HG02884 (cell line): ENCODE measurements around the gene PEX14.

Source experiments
- ATAC-seq: cut with Tn5 transposase; IDR thresholded peaks from one replicate; pipeline ENCODE4 v1.9.1; 2021; ENCODE audit warnings: mild to moderate bottlenecking, moderate library complexity; ENCODE audit not compliant: unreplicated experiment

The PEX14 gene

GRCh38 chr1:10613861-10614260 is 139.1 kb downstream of the PEX14 start:
- ATAC-seq = no peak

GRCh38 chr1:10614377-10615225 is 139.9 kb downstream of the PEX14 start:
- no peak for ATAC-seq

- no peak for ATAC-seq
Observed at GRCh38 chr1:10615332-10615731, 140.6 kb downstream of the PEX14 start.

- ATAC-seq = no peak
Observed at GRCh38 chr1:10615932-10616671, 141.4 kb downstream of the PEX14 start.

GRCh38 chr1:10616696-10617095 is 141.9 kb downstream of the PEX14 start:
- no peak for ATAC-seq

GRCh38 chr1:10617318-10617717 is 142.6 kb downstream of the PEX14 start:
- ATAC-seq = no peak

- no peak for ATAC-seq
Observed at GRCh38 chr1:10617931-10618885, 143.5 kb downstream of the PEX14 start.

GRCh38 chr1:10620776-10621175 is 146.0 kb downstream of the PEX14 start:
- no peak for ATAC-seq

GRCh38 chr1:10621906-10622305 is 147.2 kb downstream of the PEX14 start:
- no peak for ATAC-seq

GRCh38 chr1:10622910-10623685 is 148.3 kb downstream of the PEX14 start:
- ATAC-seq = no peak

GRCh38 chr1:10623686-10624145 is 149.0 kb downstream of the PEX14 start:
- no peak for ATAC-seq

- ATAC-seq = no peak
Observed at GRCh38 chr1:10624256-10625050, 149.7 kb downstream of the PEX14 start.

GRCh38 chr1:10625076-10625475 is 150.3 kb downstream of the PEX14 start:
- no peak for ATAC-seq

- no peak for ATAC-seq
Observed at GRCh38 chr1:10625554-10625953, 150.8 kb downstream of the PEX14 start.

- no peak for ATAC-seq
Observed at GRCh38 chr1:10626131-10626731, 151.5 kb downstream of the PEX14 start.

GRCh38 chr1:10626791-10627410 is 152.2 kb downstream of the PEX14 start:
- ATAC-seq = no peak

GRCh38 chr1:10628685-10629084 is 153.9 kb downstream of the PEX14 start:
- no peak for ATAC-seq

- no peak for ATAC-seq
Observed at GRCh38 chr1:10629091-10629815, 154.5 kb downstream of the PEX14 start.
